HG03175 (cell line): ENCODE results near the gene NOP10.
"Not testable (repeated sequence)": the region's sequence is repeated elsewhere in the genome, so short reads cannot be mapped to it uniquely, and the experiment has no call there.

Source experiments
- ATAC-seq: cut with Tn5 transposase; IDR thresholded peaks from one replicate; pipeline ENCODE4 v1.9.1; 2021; ENCODE audit warnings: mild to moderate bottlenecking, moderate library complexity; ENCODE audit not compliant: unreplicated experiment

NOP10 gene

GRCh38 chr15:34342737-34343575 is at the start of gene NOP10, which contains the start of gene NUTM1:
Gene NOP10, minus strand, starts transcription at chr15:34343136. Its CDS starts 63 bp downstream, at chr15:34343073.
Gene NUTM1, plus strand, starts transcription at chr15:34343315. Its CDS starts 382 bp downstream, at chr15:34343697.
- peak; percentile 91 for ATAC-seq

- ATAC-seq, result not testable (repeated sequence)
Observed at GRCh38 chr15:34389594-34390086, 46.7 kb upstream of the NOP10 start.

DNA sequence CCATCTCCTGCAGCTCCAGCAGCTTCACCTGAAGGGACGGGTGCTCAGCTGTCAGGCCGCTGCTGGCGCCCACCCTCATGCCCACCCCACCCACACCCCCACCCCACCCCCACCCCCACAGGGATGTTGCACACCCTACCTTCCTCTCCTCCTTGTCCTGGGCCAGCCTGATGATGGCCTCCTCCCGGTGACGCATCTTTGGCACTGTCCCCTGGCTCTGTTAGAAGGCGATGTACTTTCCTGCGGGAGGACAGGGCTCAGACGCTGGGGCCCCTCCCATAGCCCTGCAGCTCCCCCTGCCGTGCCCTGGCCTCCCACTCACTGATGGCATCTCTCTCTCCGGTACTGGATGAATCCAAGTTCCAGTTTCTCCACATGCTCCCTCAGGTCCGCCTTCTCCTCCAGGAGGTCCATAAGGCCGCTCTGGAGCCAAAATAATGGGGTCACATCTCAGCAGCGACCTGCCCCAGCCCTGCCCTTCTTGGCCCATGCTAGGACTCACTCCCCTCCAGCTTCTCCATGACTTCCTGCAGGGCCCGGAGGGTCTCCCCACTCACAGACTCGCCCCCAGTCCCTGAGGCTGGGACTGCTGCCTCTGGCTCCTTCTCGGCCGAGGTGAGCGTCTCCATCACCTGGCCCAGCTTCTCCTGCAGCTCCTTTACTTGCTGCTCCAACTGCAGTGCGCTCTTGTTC is 39.0 kb upstream of the NOP10 start:
- ATAC-seq, result not testable (repeated sequence)

DNA sequence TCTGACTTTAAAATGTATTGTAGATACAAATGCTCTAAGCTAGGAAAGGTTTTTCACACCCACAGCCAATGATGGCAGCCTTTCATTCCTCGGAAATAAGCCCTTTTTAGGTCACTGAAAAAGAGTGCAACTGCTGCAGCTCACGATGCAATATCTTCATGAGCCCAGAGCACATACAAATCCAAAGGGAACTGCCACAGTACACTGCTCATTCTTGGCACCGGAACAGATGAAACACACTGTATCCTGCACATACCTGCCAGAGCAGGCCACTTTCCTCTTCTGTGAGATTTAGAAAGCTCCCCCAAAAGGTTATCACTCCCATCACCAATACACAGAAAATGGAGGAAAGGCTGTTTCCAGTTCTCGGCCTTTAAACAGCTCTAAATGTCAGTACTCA is 37.6 kb upstream of the NOP10 start:
- ATAC-seq, result not testable (repeated sequence)

DNA sequence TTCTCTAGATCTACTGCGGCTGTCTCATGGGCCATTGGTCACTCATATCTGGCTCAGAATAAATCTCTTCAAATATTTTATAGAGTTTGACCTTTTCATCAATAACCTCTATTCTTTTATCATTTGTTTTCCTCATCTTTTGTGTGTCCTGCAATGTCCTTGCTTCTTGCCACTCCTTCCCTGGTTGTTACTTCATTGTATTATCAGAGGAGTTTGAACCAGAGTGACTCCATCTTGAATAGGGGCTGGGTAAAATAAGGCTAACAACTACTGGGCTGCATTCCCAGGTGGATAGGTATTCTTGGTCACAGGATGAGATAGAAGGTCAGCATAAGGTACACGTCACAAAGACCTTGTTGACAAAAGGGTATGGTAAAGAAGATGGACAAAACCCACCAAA is 33.9 kb upstream of the NOP10 start:
- ATAC-seq, result no peak

- not testable (repeated sequence) for ATAC-seq
Observed at GRCh38 chr15:34375541-34375940, 32.6 kb upstream of the NOP10 start.

DNA sequence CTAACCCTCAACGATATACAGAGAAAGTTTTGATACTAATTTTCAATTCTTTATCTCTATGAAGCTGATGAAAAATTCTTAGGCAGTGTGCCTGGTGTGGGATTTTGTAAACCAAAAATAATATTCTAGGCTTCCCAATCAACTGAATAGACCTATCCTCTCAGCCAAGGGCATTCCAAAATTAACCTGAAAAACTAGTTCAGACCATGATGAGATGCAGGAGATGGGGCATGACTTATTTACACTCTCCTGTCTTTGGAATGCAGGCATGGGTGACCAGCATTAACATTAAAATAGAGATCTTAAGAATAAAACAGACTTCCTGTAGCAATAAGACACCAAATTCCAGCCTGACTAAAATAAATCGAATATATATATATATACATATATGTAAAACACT is 31.9 kb upstream of the NOP10 start:
- ATAC-seq, result no peak

- no peak for ATAC-seq
Observed at GRCh38 chr15:34373951-34374350, 31.0 kb upstream of the NOP10 start.

DNA sequence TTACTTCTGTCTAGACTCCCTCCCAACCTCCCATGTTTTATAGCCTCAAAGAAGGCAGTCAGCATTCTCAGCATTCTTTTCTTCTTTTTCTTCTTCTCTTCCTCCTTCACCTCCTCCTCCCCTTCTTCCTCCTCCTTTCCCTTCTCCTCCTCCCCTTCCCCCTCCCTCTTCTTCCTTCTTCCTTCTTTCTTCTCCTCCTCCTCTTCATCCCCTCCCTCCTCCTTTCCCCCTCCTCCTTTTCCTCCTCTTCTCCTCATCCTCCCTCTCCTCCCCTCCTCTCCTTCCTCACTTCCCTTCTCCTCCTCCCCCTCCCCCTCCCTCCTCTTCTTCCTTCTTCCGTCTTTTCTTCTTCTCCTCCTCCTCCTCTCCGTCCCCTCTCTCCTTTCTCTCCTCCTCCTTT is 27.7 kb upstream of the NOP10 start:
- ATAC-seq, result no peak

DNA sequence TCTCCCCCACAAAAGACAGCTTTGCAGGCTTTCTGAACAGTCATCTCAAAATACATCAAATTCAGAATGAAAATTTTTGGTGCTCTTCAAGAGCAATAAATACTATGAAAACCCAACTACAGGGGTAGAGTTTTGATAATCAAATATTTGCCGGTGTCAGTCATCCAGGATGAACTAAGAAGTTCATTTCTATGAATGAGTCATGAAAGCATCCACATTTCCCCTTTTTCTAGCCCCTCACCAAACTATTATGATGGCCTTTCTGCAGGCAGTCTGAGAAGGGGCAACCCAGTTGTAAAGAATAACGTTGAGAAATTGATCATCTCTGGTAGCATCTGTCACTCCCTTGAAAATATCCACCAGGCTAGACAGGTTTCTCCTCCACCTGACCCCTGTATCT is 27.2 kb upstream of the NOP10 start:
- ATAC-seq, result no peak

DNA sequence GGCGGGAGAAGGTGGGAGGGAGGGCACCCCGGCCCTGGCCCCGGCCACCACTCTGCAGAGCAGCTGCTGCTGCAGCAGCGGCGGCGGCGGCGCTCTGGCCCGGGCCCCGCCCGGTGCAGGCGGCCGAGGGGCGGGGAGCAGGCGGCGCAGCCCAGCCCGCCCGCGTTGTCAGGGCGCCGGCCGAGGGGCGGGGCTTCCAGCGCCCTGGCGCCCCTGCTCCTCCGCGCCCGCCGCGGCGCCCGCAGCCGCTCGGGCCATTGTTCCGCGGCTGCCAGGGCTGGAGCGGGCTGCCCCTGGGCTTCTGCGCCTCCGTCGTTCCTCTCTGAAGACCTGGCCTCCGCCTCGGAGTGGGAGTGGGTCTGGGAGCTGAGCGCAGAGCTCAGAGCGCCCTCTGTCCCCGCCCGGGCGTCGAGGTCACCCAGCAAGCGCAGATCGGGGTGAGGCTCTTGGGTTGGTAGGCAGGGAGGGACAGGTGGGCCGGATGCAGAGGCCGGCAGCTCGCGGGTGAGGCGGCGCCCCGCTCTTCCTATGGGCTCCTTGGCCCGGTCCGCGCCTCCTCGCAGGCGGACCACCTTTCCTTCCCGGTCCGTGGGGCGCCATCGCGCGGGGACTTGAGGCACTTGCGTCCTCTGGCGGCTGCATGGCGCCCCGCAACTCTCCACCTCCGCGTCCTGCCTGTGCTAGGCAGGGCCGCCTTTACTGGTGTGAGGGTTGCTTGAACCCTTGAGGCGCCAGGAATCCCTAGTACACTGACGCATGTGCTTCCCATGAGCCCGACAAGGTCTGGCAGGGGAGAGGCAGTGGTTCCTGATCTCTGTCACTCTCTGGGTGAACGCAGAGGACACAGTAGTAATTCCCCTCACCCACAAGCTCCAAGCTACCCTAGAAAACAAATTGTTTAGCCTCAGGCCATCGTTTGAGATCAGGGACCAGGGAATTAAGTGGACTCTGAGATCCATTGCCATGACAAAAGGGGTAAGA is 24.5 kb upstream of the NOP10 start, which contains the start of gene LPCAT4:
Gene LPCAT4 (minus strand): TSS at position 96 of the 981 bp plus-strand sequence. CDS start 96 bp downstream, outside the sequence.
- ATAC-seq, result peak; percentile 82

DNA sequence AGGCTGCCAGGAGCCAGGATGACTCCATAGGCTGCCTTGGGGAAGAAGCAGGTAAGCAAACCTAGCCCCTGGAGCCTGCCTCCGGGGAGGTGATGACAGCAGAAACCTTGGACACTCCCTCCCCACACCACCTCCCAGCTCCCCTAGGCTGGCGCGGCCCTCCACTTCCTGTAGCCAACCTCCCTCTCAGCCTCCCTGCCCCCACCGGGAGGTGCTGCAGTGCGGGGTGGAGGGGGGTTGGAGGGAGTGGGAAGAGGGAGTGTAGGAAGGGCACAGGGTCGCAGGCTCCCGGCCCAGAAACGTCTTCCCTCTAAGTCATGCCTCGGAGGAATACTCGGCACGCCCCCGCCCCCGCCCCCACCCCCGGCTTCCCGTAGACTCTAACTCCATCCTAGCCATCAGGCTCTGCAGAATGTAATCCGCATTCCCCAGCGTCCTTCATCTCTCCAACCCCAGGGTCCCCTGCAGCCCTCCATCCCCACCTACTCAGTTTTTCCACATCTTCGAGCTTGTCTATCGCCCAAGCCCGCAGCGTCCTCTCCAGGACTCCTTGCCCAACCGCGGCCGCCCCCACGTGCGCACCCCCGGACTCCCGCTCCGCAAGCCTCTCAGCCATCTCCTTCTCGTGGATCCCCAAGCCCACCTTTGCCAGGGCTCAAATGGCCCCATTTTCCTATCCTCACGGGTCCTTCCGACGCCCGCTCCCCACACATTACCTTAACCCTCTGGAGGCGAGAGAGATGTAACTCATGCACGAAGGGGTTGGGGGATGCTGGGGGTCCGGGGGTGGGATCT is 23.5 kb upstream of the NOP10 start:
- ATAC-seq, result no peak

GRCh38 chr15:34365836-34366235 is 22.9 kb upstream of the NOP10 start:
- no peak for ATAC-seq

GRCh38 chr15:34365091-34365825 is 22.3 kb upstream of the NOP10 start:
- ATAC-seq, result no peak

GRCh38 chr15:34364041-34364440 is 21.1 kb upstream of the NOP10 start:
- no peak for ATAC-seq

DNA sequence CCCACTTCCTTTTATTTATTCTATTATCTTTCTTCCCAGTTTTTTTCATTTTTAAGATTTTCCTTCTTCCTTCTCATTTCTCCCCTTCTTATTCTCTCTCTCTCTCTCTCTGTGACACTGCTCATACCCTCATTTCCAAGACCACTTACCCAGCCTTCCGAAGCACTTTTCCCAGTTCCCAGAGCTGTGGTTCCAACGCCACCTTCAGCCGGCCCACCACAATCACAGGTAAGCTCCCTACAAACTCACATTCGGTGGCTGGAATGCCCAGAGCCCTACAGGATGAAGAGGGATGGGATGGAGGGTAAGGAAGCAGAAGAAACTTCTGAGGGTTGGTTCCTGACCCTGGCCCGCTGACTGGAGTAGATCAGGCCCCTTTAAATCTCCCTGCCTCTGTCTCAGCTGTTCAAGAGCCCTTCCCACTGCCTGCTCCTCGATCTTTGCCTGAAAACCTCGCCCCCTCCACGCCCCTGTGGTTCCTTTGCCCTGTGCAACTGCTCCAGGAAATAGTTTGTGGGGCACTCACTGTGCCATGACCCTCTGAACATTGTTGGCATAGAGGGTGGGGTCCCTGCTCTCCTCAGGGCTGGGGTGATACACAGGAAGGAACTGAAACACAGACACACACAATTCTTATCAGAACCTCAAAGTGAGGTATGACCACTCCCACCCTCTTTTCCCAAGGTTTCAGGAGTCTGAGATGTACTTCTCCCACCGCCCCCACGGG is 19.3 kb upstream of the NOP10 start:
- no peak for ATAC-seq

DNA sequence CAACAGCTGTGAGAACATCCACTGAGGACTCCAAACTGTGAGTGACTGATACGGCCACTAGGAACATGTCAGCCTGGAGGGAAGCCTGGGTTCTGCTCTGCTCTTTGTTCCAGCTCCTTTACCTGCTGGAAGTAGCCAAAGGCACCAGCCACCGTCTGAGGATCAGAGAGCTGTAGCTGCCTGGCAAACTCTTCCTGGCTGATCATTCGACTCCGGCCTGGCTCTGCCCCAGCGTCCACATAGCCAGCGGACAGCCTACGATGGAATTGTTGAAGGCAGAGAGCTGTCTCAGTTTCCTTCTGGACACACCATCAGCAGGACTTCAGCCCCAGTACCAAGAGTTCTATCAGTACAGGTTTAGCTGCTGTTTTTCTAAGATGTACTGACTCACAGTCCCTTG is 18.3 kb upstream of the NOP10 start:
- ATAC-seq, result no peak

DNA sequence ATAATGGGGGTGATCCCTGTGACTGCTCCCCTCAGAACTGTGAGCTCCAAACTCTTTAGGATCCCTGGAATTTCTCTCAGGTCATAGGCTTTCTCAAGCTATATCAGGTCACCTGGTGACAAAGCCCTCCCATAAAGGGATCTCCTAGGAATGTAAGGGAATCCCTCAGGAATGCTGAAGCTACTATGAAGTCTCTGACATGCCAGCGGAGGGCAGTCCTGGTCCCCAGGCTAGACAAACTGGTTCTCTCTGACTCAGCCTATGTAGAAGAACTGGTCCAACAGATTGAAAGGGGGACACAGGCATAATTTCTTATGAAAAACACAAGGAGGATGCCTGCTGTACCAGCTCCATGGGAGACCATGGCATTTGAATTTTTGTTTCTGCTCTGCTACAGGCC is 17.4 kb upstream of the NOP10 start:
- no peak for ATAC-seq
